ENCODE measurements around the gene PHYHIPL. TPM values are rescaled to one million over a fixed set of nuclear protein-coding genes. Genes with fewer than 3 reads are reported as not detected.

PHYHIPL gene
- total RNA-seq, 1 donor from 2014 or later = 0.23 TPM

- H3K4me3 ChIP-seq (ENCODE audit: low read depth, low read length) = no peak overlapping the region
- DNase-seq (ENCODE audit: low read depth) = no peak
- TF ChIP-seq CTCF (conservative IDR thresholded peaks at IDR 0.05; ENCODE audit: low read depth, low read length) = no peak
These were observed 107.9 kb downstream of the PHYHIPL start for GRCh38 chr10:59284118-59284975.

GRCh38 chr10:59285073-59285472 lies 108.6 kb downstream of the PHYHIPL start:
- no peak for DNase-seq (ENCODE audit: low read depth)

GRCh38 chr10:59285848-59286247 lies 109.4 kb downstream of the PHYHIPL start:
- DNase-seq (ENCODE audit: low read depth) = no peak
- no peak for TF ChIP-seq CTCF (conservative IDR thresholded peaks at IDR 0.05; ENCODE audit: low read depth, low read length)
- no peak overlapping the region for H3K4me3 ChIP-seq (ENCODE audit: low read depth, low read length)

More at GRCh38 chr10:59285073-59285472, 108.6 kb downstream of the PHYHIPL start:
- H3K4me3 ChIP-seq (ENCODE audit: low read depth, low read length) = no peak overlapping the region
- no peak for TF ChIP-seq CTCF (conservative IDR thresholded peaks at IDR 0.05; ENCODE audit: low read depth, low read length)

- no peak for DNase-seq (ENCODE audit: low read depth)
- no peak for TF ChIP-seq CTCF (conservative IDR thresholded peaks at IDR 0.05; ENCODE audit: low read depth, low read length)
- H3K4me3 ChIP-seq (ENCODE audit: low read depth, low read length) = no peak overlapping the region
These were observed 111.3 kb downstream of the PHYHIPL start for GRCh38 chr10:59287587-59288255.

GRCh38 chr10:59289853-59290252 lies 113.4 kb downstream of the PHYHIPL start:
- DNase-seq (ENCODE audit: low read depth) = no peak
- TF ChIP-seq CTCF (conservative IDR thresholded peaks at IDR 0.05; ENCODE audit: low read depth, low read length) = no peak
- no peak overlapping the region for H3K4me3 ChIP-seq (ENCODE audit: low read depth, low read length)

GRCh38 chr10:59290448-59290847 lies 114.0 kb downstream of the PHYHIPL start:
- H3K4me3 ChIP-seq (ENCODE audit: low read depth, low read length) = no peak overlapping the region
- TF ChIP-seq CTCF (conservative IDR thresholded peaks at IDR 0.05; ENCODE audit: low read depth, low read length) = peak; percentile 52
- no peak for DNase-seq (ENCODE audit: low read depth)

Other genes with a start within 250 kb of the PHYHIPL start
- gene FAM13C, start 185.9 kb downstream of the PHYHIPL start, total RNA-seq = not detected in 2 replicates

Measured in epithelial cell of proximal tubule (primary cell).